Stimulated activated CD8-positive, alpha-beta memory T cell treated with anti-CD3 and anti-CD28 coated beads, Interleukin-7, amount 100 ng/mL, for 4 hours (primary cell): ENCODE results near the gene GSDME.

Source experiments
- DNase-seq, 2 donors: peaks; one replicate each; pipeline ENCODE4 v3.0.0-alpha.2; 2020; ENCODE audit warnings: low read depth in 2 of 2

The GSDME gene

DNA sequence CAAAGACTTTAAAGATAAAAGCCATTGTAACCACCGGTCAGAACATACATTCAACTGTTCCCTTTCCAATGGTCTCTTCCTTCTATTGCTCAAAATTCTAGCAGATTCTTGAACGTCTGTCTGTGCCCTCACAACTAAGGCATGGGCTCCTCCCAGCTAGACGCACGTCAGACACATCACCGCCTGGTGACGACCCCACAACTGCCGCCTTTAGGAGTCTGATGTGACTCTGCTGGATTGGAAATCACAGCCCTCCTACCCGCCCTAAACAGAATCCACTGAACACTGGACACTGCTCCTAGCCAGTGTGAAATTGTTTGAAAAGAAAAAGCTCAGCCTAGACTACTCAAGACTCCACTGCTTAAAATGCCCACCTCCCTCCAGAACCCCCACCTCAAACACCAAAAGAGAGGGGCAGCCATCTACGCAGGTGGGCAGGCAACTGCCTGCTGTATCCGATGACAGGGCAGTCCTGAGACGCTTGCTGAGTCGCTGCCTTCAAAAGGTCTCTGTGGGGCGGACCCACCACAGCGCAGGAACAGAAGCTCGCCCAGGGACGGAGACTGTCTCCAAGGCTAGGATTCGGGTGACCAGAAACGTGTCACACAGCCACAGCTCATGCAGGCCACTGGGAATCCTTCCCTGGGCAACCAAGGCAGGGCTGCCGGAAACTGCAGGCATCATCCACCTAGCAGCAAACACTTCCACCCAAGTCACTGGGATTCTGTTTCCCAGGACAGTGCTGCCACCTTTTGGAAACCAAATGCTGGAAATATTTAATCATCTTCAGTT is 34.7 kb downstream of the GSDME start:
- no peak for DNase-seq

DNA sequence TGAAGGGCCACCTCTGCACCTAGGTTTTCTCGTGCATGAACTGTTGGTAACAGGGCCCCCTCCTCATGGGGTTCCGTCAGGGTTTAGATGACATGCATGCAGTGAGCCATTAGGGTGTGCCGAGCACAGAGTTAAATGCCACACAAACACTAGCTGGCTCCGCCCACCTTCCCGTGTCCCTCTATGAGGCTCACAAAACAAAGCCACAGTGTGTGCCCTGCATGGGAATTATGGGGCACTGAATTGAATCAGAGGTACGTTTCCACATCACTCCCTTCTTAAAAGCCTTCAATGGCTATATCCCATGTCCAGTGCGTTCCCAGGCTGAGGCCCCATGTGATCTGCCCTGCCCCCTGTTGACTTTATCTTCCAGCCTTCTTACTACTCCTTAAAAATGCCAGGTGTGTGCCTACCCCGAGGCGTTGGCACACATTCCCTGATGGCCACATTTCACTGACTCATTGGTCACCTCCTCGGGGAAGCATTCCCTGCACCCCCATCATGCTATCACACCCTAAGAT is 35.7 kb downstream of the GSDME start:
- DNase-seq: no peak

DNA sequence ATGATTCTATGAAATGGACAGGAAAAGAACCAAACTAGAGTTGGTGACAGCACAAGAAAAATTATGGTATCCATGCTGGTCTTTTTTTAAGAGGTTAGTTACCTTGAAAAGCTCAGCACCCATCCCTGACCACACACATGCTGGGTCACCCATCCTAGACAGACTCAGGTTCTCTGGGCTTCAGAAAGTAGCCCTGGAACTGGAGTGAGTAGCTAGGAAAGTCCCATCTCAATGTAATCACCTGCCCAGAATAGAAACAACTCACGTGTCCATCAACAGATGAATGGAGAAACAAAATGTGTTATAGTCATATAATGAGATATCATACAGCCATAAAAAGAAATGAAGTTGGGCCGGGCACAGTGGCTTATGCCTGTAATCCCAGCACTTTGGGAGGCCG is 37.0 kb downstream of the GSDME start:
- no peak for DNase-seq

DNA sequence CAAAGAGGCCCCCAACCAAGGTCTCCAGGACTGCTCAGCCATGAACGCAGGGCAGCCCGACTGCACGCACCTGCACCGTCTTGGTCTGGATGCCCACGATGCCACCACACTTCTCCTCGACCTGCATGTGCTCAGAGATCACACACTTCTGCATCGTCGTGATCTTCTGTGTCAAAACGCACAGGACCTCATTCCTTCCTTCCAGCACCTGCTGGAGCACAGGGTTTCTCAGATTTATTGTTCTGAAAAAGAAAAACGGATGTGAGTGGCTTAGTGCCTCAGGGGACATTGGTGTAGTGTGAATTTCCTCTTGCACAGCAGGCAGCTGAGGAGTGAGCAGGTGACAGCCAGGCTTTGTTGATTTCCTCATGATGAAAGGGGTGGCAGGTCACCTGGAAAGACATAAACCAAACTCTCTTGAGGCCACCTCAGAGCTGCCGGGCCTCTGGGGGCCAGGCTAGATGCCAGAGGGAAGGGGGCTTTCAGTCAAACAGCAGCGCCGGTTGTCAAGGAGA is 38.2 kb downstream of the GSDME start:
- no peak for DNase-seq

DNA sequence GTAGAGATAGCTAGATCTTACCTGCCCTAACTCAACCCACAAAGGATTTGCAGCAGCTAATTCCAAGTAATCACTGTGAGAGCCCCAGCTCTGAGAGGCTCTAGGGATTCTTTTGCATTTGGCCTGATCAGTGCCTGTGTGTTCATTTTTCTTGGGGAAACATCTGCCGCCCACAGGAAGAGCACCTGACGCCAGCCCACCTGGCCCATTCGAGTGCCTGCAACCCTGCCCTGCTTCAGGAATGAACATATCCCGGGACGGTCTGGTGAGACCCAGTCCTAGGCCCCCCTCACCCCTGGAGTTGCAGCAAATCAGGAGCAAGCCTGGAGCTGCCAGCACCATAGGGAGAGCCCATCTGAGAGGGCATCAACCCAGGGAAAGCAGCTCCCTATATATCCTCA is 38.8 kb downstream of the GSDME start:
- DNase-seq: no peak

DNA sequence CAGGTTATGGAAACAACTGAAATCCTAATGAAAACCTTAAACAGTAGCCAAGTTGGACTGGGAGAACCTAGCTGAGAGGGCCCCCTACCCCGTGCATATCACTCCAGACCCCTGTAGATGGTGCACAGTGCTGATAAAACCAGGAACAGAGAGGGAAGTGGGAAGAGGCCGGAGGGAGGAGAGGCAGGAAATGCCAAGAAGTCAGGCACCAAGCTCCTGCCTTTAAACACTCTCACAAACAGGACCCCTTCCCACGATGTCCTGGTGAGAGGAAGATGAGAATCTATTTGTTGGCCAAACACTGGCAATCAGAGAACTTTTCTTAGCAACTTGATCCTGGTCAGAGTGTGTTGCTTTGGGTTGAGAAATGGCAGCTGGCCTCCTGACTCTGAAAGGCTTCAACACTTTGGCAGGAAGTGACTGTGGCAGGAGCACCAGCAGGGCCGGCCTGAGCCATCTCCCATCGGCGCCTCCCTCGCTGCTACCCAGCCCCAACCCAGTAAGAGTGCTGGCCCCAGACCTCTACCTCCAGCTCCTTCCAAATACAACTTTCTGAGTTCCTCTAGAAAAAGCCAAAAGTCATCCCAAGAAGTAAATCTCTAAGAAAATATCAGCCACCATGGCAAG is 39.5 kb downstream of the GSDME start:
- no peak for DNase-seq

DNA sequence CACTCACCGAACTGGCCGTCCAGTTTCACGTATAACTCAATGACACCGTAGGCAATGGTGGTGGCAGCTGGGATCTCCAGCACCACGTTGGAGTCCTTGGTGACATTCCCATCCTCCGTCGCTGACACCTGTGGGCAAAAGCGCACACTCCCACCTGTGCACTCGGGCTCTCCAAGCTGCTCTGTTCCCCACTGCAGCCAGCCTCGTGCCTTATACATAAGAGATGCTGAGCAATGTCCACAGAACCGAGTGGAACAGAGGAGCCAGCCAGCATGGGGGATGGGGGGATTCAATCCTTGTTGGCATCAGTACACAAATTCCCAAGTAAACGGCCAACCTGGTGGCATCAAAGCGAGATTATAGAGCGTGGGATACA is 40.0 kb downstream of the GSDME start:
- no peak for DNase-seq

DNA sequence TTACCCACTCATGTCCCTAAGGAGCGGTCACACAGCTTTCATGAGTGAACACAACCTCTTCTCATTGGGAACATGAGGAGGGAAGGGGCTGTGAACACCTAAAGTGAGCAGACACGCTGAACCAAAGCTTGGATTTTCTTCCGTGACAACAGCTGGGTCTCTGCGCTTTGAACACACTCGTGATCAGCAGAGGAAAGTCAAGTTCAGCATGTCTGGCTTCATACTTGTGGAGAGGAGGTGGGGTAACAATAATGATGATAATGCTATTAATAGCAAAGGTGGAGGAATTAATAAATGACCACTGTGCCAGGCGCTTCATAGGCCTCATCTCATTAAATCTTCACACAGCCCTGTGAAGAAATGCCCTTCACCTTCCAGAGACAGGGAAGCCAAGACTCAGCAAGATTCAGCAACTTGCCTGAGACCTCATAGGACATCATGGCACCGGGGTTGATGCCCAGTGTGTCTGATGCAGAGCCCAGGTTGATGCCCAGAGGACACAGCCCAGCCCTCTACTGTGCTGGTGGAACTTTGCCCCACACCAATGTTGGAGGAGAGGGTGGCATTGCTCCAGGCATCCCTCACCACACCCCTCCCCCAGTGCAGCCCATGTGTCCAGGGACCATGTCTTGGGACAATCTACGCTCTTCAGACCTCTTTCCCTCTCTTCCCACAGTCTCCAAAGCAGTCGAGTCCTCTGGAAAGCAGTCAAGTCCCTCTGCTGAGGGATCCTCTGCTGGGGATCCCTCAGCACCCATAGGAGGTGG is 40.6 kb downstream of the GSDME start:
- no peak for DNase-seq

DNA sequence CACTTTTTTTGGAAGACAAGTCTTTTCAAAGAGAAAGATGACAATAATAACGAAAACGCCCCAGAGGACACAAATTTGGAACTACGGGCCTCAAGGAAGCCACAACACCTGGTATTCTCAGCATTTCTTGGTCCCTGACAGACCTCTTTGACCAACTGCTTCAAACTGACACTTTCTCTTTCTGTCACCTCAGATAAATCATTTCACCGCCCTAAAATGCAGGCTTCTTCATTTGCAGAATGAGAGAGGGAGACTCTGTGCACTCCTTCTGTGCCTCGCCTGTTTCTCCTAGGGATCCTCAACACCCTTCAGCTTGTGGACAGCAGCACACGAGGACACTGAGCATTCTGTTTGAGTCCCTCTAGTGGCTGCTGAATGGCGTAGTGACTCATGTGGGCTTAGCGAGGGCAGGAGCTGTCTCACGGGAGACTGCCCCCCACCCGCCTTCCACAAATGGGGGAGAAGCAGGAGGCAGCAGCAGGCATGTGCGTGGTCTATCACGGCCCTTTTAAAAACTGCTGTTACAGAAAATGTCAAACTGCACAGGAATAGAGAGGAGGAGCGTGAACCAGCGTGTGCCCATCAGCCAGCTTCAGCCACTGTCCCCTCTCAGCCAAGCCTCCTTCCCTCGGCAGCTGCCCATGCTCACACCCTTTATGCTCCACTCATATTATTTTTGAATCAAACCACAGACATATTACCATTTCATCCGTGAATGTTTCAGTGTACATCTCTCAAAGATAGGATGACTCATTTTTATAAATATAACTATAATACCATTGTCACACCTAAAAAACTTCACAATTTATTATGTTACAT is 41.4 kb downstream of the GSDME start:
- DNase-seq: no peak

DNA sequence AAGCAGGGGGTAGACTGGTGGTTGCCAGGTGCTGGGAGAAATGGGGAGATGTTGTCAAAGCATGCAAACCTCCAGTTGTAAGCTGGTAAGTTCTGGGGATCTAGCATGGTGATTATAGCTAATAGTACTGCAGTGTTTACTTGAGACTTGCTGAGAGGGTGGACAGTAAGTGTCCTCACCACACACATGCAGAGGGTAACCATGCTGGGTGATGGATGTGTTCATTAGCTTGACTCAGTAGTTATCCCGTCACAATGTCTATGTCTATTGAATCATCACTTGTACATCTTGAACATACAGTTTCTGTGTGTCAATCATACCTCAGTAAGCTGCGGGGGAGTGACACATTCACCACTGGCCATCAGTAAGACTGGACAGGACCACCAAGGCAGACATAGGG is 42.1 kb downstream of the GSDME start:
- DNase-seq: no peak

DNA sequence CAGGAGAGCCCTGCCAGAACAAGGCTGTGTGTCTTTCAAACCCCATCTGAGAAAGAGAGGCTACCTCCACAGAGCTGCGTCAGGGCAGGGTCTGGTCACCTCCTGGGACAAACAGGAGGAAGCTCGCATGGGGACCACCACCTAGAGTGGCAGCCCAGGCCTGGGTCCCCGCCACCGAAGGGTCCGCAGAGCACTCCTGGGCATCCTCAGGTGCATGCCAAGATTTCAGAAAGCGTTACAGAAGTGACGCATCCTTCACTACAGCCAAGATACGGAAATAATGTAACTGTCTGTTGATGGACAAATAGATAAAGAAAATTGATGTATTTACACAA is 42.6 kb downstream of the GSDME start:
- no peak for DNase-seq

DNA sequence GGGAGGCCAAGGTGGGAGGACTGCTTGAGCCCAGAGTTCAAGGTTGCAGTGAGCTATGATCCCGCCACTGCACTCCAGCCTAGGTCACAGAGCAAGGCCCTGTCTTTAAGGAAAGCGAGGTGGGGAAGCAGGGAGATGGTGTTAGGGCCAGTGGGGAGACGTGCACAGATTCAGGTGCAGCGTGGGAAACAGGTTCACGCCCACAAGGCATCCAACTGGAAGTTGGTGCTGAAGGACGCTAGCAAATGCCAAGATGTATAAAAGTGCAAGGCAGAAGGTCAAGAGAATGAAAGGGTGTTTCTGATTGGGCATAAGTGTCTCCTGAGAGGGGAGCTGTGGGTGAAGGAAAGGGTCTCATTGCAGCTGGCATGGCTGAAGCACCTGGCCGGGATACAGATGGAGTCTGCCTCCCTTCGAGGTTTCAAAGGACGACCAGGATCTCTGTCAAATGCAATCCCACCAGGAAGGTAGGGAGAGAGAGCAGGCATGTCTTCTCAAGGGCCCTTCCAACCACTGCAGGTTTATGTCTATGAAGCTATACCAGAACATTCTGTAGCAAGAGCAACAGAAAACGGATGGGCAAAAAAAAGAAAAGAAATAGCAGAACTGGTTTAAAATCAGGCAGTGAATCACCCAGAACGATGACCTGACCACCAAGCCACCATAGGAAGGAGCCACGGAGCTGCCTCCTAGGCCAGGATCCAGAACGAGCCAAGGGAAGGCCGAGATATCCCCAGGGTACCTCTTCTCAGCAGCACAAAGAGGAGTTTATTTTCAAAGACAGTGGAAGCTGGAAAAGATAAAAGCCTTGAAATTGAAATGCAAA is 43.2 kb downstream of the GSDME start:
- no peak for DNase-seq

DNA sequence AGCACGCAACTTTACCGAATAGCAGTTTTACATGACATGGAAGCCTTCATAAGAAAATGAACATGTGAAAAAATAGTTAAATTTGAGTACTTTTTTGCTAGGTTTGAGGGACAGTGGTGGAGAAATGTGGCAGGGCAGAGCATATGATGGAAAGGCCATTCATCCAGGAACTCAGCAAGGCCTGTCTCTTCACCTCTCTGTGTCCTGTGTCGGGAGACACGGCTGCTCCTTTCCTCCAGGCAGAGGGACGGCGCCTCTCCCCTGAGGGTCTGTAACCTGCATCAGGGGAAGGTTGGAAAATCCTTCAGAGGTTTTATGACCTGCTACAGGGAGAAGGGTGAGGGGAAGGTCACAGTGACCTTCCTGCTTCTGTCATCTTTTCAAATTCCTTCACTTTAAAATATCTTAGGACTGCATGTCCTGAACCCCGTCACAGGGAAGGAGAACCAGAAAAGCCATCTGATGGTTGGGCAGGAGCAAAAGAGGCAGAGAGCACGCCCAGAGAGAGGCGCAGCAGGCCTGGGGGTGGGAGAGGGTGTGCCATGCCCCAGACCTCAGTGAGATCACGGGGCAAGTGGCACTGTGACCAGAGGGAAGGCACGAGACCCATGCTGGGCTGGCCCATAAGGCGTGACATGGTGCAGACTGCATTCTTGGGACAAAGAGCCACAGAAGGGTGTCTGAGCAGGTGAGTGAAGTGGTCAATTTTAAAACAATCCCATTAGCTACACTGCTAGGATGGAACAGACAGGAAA is 44.0 kb downstream of the GSDME start:
- DNase-seq: no peak

DNA sequence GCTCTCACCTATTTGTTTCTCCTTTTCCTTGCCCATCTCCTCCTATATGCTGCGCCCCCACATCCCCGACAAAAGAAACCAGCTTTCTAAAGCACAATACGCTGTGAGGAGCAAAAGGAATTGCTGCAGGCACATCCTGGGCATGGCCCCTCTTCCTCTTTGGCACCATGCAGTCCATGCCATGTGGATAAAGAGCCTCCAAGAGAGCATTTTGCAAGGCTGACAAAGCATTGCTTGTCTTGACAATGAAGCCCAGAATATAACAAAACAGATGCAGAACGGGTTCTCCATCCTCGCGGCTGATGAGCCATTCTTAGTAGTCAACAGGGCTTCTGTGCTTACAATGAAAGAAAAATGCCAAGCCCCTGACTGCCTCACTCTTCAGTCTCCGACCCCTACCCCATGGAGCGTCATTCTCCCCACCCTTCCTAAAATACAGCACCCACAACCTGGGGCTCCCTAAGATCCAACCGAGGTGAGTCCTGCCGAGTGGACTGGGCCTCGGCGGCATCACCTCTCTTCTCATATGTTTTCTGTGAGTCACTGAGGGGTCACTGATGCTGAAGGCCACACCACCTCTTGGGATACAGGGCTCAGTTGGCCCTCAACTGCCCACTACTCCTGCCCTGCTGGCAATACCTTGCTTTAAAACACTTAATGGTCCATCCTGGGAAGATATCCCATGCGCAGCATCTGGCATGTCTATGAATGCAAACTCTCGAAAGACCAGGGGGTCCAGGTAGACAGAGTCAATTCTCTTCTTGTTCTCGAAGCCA is 47.5 kb downstream of the GSDME start:
- no peak for DNase-seq

DNA sequence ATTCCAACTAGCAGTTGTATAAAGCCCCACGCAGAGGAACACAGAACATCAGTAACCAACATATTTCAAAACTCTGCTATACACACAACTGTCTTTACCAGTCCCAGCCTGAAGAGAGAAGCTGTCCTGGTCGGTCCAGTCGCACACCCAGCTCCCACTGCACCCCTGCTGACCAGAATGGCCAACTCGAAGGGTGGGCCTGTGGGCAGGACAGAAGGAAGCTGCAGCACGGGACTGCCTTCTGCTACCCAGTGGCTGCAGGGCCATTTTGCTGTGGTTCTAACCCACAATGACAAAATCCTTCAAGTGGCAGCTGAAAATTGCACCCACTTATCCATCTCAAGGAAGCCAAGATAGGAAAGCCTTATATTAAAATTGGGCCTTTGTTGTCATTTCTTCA is 48.2 kb downstream of the GSDME start:
- no peak for DNase-seq

DNA sequence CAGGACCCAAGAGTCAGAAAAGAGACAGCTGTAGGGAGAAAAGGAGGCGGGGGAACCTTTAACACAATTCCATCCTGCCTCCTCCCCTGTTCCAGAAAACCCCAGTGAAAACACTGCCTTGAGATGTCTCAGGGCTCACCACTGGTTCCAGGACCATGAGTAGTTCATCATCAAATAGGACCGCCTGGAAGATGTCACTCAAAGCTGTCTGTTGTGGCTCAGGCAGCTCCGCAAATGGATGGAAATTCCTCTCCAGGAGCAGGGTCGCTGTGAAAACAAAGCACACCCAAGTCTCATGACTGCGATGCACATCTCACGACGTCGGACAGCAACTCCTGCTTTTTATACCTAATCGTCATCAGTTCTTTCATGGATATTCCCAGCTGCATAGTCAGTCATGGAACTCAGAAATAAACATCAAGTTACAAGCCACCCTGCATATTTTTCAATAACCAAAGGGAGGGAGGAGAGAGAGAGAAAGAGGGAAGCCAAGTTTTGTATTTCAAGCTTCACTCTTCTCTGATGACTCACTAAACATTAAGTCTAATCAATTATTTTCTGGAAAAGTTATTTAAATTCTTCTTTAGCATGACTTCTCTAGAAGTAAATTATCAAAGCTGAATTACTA is 49.2 kb downstream of the GSDME start:
- no peak for DNase-seq

DNA sequence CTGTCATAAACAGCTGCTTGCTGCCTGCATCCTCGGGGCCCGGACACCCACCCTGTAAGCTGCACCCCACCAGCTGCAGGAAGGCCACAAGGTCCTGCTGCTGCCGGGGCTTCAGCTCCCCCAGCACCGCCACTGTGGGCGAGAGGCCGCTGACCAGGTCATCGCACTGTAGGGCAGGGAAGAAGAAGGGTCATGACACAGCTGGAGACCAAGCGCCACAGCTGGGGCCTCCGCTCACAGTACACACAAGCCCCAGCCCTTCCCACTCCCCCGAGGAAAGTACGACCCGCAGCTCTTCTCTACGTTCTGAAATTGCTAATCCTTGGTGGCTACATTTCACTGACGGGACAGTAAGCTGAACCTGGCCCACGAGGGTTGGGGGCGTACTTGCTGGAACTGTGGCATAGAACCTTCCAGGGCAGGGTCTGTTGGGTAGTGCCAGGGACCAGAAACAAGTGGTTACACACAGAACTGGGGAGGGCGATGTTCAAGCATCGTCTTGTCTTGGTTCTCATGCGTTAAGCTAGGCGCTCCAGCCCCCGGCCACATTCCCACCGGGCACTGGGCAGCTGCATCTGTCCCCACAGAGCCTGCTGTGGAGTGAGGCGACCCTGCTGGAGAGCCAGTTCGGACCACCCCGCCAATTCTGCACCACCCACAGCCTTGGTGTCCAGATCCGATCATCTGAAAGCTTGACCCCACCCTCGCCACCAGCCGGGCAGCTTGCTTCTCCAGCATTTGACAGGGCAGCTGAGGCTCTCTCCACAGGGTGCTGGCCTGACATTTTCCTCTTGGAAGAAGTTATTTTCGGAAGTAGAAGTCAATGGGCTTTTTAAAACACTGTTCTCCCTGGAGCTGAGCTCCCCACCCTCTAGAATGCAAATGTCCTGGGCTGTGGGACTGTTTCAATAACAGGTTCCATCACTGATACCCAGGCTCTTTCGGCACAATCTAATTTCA is 50.8 kb downstream of the GSDME start:
- no peak for DNase-seq
